HEK293 (cell line): Measurements from ENCODE around the gene FBLN2.

ENCODE experiments used
- CTCF ChIA-PET: fragments of 350-600 bp; formaldehyde crosslinking; extraction: SDS; loops from one replicate; lab custom pipeline; 2021; ENCODE audit warnings: antibody characterized with exemption; lab: Yijun Ruan, JAX
- POLR2A ChIA-PET: fragments of 300-600 bp; formaldehyde crosslinking; extraction: SDS; loops from one replicate; lab custom pipeline; 2020; ENCODE audit warnings: antibody characterized with exemption, inconsistent platforms; lab: Yijun Ruan, JAX
- H3K27ac ChIP-seq: fragments of 200-500 bp; sonication (Bioruptor generic); 2 replicates; pipeline ENCODE4 v1.5.1; 2014; ENCODE audit warnings: low read depth, low read length, control low read depth, inconsistent platforms; ENCODE audit errors: extremely low read depth
- H3K36me3 ChIP-seq, 2 experiments: fragments of 200-500 bp in 1 of 2; sonication (Bioruptor generic) in 1 of 2; 1 replicate in 1 of 2; 2 replicates in 1 of 2; pipeline ENCODE4 v1.5.1; 2014 to 2017; ENCODE audit warnings: inconsistent platforms in 2 of 2, low read length in 2 of 2; ENCODE audit not compliant: control insufficient read depth in 2 of 2, insufficient read depth in 1 of 2
- H3K4me1 ChIP-seq: fragments of 200-500 bp; sonication (Bioruptor generic); 2 replicates; pipeline ENCODE4 v1.5.1; 2014; ENCODE audit warnings: mild to moderate bottlenecking, low read length, inconsistent platforms; ENCODE audit not compliant: control insufficient read depth, insufficient read depth
- H3K4me3 ChIP-seq: 2 replicates; pipeline ENCODE4 v1.5.1; 2011; ENCODE audit warnings: low read depth, mild to moderate bottlenecking, control low read depth, low read length, moderate library complexity
- H3K9me3 ChIP-seq: fragments of 200-500 bp; sonication (Bioruptor generic); 2 replicates; pipeline ENCODE4 v1.5.1; 2014; ENCODE audit warnings: low read depth, low read length, inconsistent platforms; ENCODE audit not compliant: control insufficient read depth, insufficient read depth
- EGR2 ChIP-seq: fragments of 450-650 bp; formaldehyde crosslinking; IDR thresholded peaks from 2 replicates; pipeline ENCODE4 v1.5.1; 2016; ENCODE audit warnings: low read depth, missing biosample characterization, missing genetic modification characterization
- KLF9 ChIP-seq: fragments of 450-650 bp; formaldehyde crosslinking; IDR thresholded peaks from 2 replicates; pipeline ENCODE4 v1.5.1; 2016; ENCODE audit warnings: missing biosample characterization, missing genetic modification characterization, low read depth
- MYNN ChIP-seq: fragments of 450-650 bp; formaldehyde crosslinking; IDR thresholded peaks from 2 replicates; pipeline ENCODE4 v1.5.1; 2016; ENCODE audit warnings: missing biosample characterization, missing genetic modification characterization, borderline replicate concordance
- RBAK ChIP-seq: fragments of 450-650 bp; formaldehyde crosslinking; IDR thresholded peaks from 2 replicates; pipeline ENCODE4 v1.5.1; 2016; ENCODE audit warnings: missing biosample characterization, missing genetic modification characterization
- SCRT2 ChIP-seq: fragments of 450-650 bp; formaldehyde crosslinking; IDR thresholded peaks from 2 replicates; pipeline ENCODE4 v1.5.1; 2016; ENCODE audit warnings: missing biosample characterization, missing genetic modification characterization
- WT1 ChIP-seq: fragments of 450-650 bp; formaldehyde crosslinking; IDR thresholded peaks from 2 replicates; pipeline ENCODE4 v1.5.1; 2016; ENCODE audit warnings: missing biosample characterization, missing genetic modification characterization
- ZFHX2 ChIP-seq: fragments of 450-650 bp; formaldehyde crosslinking; conservative IDR thresholded peaks from 2 replicates; pipeline ENCODE4 v1.5.1; 2016; ENCODE audit warnings: missing biosample characterization, missing genetic modification characterization
- ZNF146 ChIP-seq: fragments of 450-650 bp; formaldehyde crosslinking; IDR thresholded peaks from 2 replicates; pipeline ENCODE4 v1.5.1; 2016; ENCODE audit warnings: missing biosample characterization, missing genetic modification characterization
- ZNF391 ChIP-seq: fragments of 450-650 bp; formaldehyde crosslinking; IDR thresholded peaks from 2 replicates; pipeline ENCODE4 v1.5.1; 2016; ENCODE audit warnings: low read depth, missing biosample characterization, missing genetic modification characterization, borderline replicate concordance
- ZNF433 ChIP-seq: fragments of 450-650 bp; formaldehyde crosslinking; IDR thresholded peaks from 2 replicates; pipeline ENCODE4 v1.5.1; 2016; ENCODE audit warnings: missing biosample characterization, missing genetic modification characterization, low read depth
- ZNF473 ChIP-seq: fragments of 450-650 bp; formaldehyde crosslinking; IDR thresholded peaks from 2 replicates; pipeline ENCODE4 v1.5.1; 2017; ENCODE audit warnings: missing biosample characterization, missing genetic modification characterization
- ZNF561 ChIP-seq: fragments of 450-650 bp; IDR thresholded peaks from 2 replicates; pipeline ENCODE4 v1.5.1; 2018; ENCODE audit warnings: missing biosample characterization, missing genetic modification characterization, borderline replicate concordance
- ZNF629 ChIP-seq: fragments of 450-650 bp; formaldehyde crosslinking; IDR thresholded peaks from 2 replicates; pipeline ENCODE4 v1.5.1; 2017; ENCODE audit warnings: missing biosample characterization, missing genetic modification characterization
- ZNF707 ChIP-seq: fragments of 450-650 bp; formaldehyde crosslinking; IDR thresholded peaks from 2 replicates; pipeline ENCODE4 v1.5.1; 2016; ENCODE audit warnings: missing biosample characterization, missing genetic modification characterization
- ZNF785 ChIP-seq: fragments of 450-650 bp; formaldehyde crosslinking; IDR thresholded peaks from 2 replicates; pipeline ENCODE4 v1.5.1; 2016; ENCODE audit warnings: missing biosample characterization, missing genetic modification characterization
- ZSCAN16 ChIP-seq: fragments of 450-650 bp; formaldehyde crosslinking; IDR thresholded peaks from 2 replicates; pipeline ENCODE4 v1.5.1; 2016; ENCODE audit warnings: missing biosample characterization, missing genetic modification characterization
- TF ChIP-seq, protein P1 (sequence below): fragments of 450-650 bp; formaldehyde crosslinking; IDR thresholded peaks from 2 replicates; pipeline ENCODE4 v1.5.1; 2016; ENCODE audit warnings: missing biosample characterization, missing genetic modification characterization
- TF ChIP-seq, protein P2 (sequence below): fragments of 450-650 bp; formaldehyde crosslinking; IDR thresholded peaks from 2 replicates; pipeline ENCODE4 v1.5.1; 2016; ENCODE audit warnings: missing biosample characterization, missing genetic modification characterization, borderline replicate concordance
- TF ChIP-seq, protein P3 (sequence below): fragments of 450-650 bp; formaldehyde crosslinking; IDR thresholded peaks from 2 replicates; pipeline ENCODE4 v1.5.1; 2016; ENCODE audit warnings: missing biosample characterization, missing genetic modification characterization
- TF ChIP-seq, protein P4 (sequence below): fragments of 450-650 bp; formaldehyde crosslinking; IDR thresholded peaks from 2 replicates; pipeline ENCODE4 v1.5.1; 2016; ENCODE audit warnings: missing biosample characterization, missing genetic modification characterization
- TF ChIP-seq, protein P5 (sequence below): fragments of 450-650 bp; formaldehyde crosslinking; IDR thresholded peaks from 2 replicates; pipeline ENCODE4 v1.5.1; 2016; ENCODE audit warnings: missing biosample characterization, missing genetic modification characterization

Gene FBLN2

DNA sequence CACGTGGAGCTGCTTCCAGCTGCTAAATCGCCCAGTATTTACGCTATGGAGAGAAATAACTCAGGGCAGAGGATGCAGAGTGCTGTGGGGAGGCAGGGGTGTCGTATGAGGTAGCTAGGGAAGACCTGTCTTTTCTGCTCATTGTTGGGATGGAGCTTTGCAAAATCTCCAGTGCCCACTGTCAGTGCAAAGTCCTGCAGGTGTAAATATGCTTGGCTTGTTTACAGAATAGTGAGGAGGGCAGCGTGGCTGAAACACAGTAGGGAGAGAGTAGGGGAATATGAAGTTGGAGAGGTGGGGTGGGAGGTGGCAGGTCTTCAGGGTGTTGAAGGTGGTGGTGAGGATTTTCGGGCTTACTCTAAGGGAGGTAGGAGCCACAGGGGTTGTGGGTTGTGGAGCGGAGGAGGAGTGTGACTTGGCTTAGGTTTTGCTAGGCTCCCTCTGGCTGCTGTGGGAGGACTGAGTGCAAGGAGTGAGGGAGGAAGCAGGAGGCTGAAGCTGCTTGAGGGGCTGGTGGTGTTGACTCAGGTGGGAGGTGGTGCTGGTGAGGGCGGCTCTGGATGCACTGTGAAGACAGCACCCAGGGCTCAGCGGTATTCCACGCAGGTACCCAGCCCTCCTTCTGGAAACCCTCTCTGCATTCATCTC lies 125.7 kb downstream of the FBLN2 start:
- H3K4me1 ChIP-seq = no peaks in the 10 kb centered on the region
- H3K36me3 ChIP-seq = no peaks in the 10 kb centered on the region
- TF ChIP-seq ZNF561 (tag by site-specific recombination) (no peak), WT1 (no peak), ZNF391 (tag by site-specific recombination) (no peak), EGR2 (peak; percentile 99), RBAK (tag by site-specific recombination) (no peak), ZSCAN16 (tag by site-specific recombination) (no peak), ZFHX2 (tag by site-specific recombination) (peak; percentile 98)
- TF ChIP-seq, protein P1, sequence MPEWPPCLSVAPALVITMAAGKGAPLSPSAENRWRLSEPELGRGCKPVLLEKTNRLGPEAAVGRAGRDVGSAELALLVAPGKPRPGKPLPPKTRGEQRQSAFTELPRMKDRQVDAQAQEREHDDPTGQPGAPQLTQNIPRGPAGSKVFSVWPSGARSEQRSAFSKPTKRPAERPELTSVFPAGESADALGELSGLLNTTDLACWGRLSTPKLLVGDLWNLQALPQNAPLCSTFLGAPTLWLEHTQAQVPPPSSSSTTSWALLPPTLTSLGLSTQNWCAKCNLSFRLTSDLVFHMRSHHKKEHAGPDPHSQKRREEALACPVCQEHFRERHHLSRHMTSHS (tag by site-specific recombination) = no peak
- ChIA-PET POLR2A (no interaction called here), CTCF (interaction anchor here (0.6 to 2.0 kb wide), 5 partner anchors 11 to 495 kb away, joined by 3 to 6 read pairs (median 4); partner anchors contain the start of gene WNT7A)
- no peak overlapping the region for H3K4me3 ChIP-seq
- H3K9me3 ChIP-seq = no peaks in the 10 kb centered on the region
- no peak overlapping the region for H3K27ac ChIP-seq

DNA sequence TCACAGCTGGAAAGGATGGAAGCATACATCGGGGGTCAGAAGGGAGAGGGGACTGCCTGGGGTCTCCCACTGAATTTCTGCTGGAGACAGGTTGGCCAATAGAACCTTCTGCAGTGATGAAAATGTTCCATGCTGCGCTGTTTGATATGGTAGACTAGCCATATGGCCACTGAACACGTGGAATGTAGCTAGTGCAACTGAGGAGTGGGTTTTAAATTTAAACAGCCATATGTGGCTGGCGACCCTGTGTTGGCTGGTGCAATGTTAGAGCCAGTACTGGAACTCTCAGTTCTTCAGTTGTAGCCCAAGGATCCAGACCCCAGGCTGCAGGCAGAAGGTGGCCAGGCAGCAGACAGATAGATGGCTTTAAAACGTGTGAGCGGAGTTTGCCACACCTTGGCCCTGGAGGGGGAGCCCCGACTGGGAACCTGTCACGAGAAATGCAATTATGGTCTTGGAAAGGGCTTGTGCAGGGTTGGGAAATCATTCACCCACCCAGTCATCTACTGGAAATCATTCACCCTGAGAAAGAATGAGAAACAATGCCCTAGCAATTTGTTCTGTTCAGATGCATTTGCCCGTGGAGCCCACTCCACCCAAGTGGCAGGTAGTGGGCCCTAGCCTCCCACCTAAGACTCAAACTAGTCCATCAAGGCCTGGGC lies 127.6 kb downstream of the FBLN2 start:
- CTCF ChIA-PET = no interaction called here
- Histone ChIP-seq H3K27ac (no peak overlapping the region), H3K4me3 (no peak overlapping the region), H3K9me3 (no peaks in the 10 kb centered on the region), H3K36me3 (no peaks in the 10 kb centered on the region), H3K4me1 (no peaks in the 10 kb centered on the region)
- POLR2A ChIA-PET = no interaction called here
- TF ChIP-seq WT1 (no peak), ZNF707 (tag by site-specific recombination) (no peak), EGR2 (no peak), ZNF433 (no peak), MYNN (no peak), ZNF473 (no peak), ZNF146 (tag by site-specific recombination) (no peak), ZNF629 (tag by site-specific recombination) (no peak), SCRT2 (no peak), ZNF785 (no peak), KLF9 (tag by site-specific recombination) (no peak)
- TF ChIP-seq, protein P2, sequence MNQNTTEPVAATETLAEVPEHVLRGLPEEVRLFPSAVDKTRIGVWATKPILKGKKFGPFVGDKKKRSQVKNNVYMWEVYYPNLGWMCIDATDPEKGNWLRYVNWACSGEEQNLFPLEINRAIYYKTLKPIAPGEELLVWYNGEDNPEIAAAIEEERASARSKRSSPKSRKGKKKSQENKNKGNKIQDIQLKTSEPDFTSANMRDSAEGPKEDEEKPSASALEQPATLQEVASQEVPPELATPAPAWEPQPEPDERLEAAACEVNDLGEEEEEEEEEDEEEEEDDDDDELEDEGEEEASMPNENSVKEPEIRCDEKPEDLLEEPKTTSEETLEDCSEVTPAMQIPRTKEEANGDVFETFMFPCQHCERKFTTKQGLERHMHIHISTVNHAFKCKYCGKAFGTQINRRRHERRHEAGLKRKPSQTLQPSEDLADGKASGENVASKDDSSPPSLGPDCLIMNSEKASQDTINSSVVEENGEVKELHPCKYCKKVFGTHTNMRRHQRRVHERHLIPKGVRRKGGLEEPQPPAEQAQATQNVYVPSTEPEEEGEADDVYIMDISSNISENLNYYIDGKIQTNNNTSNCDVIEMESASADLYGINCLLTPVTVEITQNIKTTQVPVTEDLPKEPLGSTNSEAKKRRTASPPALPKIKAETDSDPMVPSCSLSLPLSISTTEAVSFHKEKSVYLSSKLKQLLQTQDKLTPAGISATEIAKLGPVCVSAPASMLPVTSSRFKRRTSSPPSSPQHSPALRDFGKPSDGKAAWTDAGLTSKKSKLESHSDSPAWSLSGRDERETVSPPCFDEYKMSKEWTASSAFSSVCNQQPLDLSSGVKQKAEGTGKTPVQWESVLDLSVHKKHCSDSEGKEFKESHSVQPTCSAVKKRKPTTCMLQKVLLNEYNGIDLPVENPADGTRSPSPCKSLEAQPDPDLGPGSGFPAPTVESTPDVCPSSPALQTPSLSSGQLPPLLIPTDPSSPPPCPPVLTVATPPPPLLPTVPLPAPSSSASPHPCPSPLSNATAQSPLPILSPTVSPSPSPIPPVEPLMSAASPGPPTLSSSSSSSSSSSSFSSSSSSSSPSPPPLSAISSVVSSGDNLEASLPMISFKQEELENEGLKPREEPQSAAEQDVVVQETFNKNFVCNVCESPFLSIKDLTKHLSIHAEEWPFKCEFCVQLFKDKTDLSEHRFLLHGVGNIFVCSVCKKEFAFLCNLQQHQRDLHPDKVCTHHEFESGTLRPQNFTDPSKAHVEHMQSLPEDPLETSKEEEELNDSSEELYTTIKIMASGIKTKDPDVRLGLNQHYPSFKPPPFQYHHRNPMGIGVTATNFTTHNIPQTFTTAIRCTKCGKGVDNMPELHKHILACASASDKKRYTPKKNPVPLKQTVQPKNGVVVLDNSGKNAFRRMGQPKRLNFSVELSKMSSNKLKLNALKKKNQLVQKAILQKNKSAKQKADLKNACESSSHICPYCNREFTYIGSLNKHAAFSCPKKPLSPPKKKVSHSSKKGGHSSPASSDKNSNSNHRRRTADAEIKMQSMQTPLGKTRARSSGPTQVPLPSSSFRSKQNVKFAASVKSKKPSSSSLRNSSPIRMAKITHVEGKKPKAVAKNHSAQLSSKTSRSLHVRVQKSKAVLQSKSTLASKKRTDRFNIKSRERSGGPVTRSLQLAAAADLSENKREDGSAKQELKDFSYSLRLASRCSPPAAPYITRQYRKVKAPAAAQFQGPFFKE (tag by site-specific recombination) = no peak
- TF ChIP-seq, protein P3, sequence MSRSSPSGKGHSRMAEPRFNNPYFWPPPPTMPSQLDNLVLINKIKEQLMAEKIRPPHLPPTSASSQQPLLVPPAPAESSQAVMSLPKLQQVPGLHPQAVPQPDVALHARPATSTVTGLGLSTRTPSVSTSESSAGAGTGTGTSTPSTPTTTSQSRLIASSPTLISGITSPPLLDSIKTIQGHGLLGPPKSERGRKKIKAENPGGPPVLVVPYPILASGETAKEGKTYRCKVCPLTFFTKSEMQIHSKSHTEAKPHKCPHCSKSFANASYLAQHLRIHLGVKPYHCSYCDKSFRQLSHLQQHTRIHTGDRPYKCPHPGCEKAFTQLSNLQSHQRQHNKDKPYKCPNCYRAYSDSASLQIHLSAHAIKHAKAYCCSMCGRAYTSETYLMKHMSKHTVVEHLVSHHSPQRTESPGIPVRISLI (tag by site-specific recombination) = no peak
- TF ChIP-seq, protein P4, sequence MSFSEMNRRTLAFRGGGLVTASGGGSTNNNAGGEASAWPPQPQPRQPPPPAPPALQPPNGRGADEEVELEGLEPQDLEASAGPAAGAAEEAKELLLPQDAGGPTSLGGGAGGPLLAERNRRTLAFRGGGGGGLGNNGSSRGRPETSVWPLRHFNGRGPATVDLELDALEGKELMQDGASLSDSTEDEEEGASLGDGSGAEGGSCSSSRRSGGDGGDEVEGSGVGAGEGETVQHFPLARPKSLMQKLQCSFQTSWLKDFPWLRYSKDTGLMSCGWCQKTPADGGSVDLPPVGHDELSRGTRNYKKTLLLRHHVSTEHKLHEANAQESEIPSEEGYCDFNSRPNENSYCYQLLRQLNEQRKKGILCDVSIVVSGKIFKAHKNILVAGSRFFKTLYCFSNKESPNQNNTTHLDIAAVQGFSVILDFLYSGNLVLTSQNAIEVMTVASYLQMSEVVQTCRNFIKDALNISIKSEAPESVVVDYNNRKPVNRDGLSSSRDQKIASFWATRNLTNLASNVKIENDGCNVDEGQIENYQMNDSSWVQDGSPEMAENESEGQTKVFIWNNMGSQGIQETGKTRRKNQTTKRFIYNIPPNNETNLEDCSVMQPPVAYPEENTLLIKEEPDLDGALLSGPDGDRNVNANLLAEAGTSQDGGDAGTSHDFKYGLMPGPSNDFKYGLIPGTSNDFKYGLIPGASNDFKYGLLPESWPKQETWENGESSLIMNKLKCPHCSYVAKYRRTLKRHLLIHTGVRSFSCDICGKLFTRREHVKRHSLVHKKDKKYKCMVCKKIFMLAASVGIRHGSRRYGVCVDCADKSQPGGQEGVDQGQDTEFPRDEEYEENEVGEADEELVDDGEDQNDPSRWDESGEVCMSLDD (tag by site-specific recombination) = no peak
- TF ChIP-seq, protein P5, sequence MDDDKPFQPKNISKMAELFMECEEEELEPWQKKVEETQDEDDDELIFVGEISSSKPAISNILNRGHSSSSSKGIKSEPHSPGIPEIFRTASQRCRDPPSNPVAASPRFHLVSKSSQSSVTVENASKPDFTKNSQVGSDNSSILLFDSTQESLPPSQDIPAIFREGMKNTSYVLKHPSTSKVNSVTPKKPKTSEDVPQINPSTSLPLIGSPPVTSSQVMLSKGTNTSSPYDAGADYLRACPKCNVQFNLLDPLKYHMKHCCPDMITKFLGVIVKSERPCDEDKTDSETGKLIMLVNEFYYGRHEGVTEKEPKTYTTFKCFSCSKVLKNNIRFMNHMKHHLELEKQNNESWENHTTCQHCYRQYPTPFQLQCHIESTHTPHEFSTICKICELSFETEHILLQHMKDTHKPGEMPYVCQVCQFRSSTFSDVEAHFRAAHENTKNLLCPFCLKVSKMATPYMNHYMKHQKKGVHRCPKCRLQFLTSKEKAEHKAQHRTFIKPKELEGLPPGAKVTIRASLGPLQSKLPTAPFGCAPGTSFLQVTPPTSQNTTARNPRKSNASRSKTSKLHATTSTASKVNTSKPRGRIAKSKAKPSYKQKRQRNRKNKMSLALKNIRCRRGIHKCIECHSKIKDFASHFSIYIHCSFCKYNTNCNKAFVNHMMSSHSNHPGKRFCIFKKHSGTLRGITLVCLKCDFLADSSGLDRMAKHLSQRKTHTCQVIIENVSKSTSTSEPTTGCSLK (tag by site-specific recombination) = no peak
